ENCODE data around the gene ADAP1. TPM values are rescaled to one million over a fixed set of nuclear protein-coding genes. Genes with fewer than 3 reads are reported as not detected.

Gene ADAP1
- total RNA-seq, 1 experiment from 2014 or later, result 6.2 TPM

DNA sequence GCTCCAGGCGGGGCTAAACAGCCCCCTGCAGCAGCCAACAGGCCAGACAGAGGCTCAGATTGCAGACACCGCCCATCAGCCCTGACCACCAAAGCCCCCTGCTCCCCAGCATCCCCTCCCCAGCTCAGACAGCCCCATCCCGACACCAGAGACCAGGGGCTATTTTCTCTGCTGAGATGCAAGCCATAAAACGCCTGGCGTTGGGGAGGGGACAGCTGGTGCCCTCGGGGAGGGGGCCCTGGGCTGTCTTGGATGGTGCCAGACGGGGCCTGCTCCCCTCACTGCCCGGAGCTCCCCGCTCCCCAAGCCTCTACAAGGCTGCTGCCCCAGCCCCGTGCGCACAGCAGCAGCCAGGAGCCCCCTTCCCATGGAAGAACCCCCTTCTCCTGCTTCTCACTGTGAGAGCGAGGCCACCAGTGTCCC lies 46.3 kb downstream of the ADAP1 start:
- H3K9ac ChIP-seq (ENCODE audit: extremely low read depth, insufficient read length, low read length), result no peak overlapping the region
- H2BK5ac ChIP-seq (ENCODE audit: insufficient read length, low read length), result no peak overlapping the region
- H3K27me3 ChIP-seq (ENCODE audit: insufficient read depth, low read length), result no peaks in the 10 kb centered on the region; the same call in 1 of the 2 replicates
- no peak overlapping the region for H2AFZ ChIP-seq (ENCODE audit: low read length)
- H4K91ac ChIP-seq (ENCODE audit: insufficient read length, low read depth, low read length), result no peak overlapping the region
- H3K23ac ChIP-seq (ENCODE audit: insufficient read length, low read depth, low read length), result no peak overlapping the region
- no peak overlapping the region for H3K56ac ChIP-seq (ENCODE audit: insufficient read length, low read depth, low read length)
- no peaks in the 10 kb centered on the region for H3K9me3 ChIP-seq (ENCODE audit: control insufficient read depth, low read depth, low read length)
- no peak overlapping the region for H2BK120ac ChIP-seq (ENCODE audit: low read depth, low read length, poor library complexity, severe bottlenecking)
- peaks cover 26% of the 10 kb centered on the region for H3K27me3 Mint-ChIP-seq (ENCODE audit: low read depth)
- H3K18ac ChIP-seq (ENCODE audit: insufficient read length, low read depth, low read length), result no peak overlapping the region
- no peak overlapping the region for H2BK12ac ChIP-seq (ENCODE audit: insufficient read length, low read depth, low read length)
- no peak overlapping the region for H3K27ac Mint-ChIP-seq
- H4K5ac ChIP-seq (ENCODE audit: insufficient read length, low read depth, low read length), result no peak overlapping the region
- peak overlapping the region in 1 of 2 experiments; percentile 58; a peak in 1 of 5 replicates for H3K4me3 Mint-ChIP-seq
- no peak overlapping the region for H3K4ac ChIP-seq (ENCODE audit: low read depth, low read length)
- H3K14ac ChIP-seq (ENCODE audit: insufficient read depth, low read length), result no peak overlapping the region
- H3K27ac ChIP-seq (ENCODE audit: insufficient read length, low read depth, low read length), result no peak overlapping the region
- H4K8ac ChIP-seq (replicated peaks; ENCODE audit: insufficient read length, low read depth, low read length), result no peak overlapping the region
- H4K20me1 ChIP-seq (ENCODE audit: control insufficient read depth, insufficient read depth, insufficient read length), result no peaks in the 10 kb centered on the region
- H3K4me1 ChIP-seq (ENCODE audit: insufficient read depth, low read length), result no peaks in the 10 kb centered on the region; the same call in 1 of the 2 replicates
- 0 out of 4 replicates have a peak, but pooled peaks cover 0 to 5% of the 10 kb centered on the region in 2 experiments for H3K4me1 Mint-ChIP-seq
- WGBS (ENCODE audit: extremely low coverage, insufficient read length, low lambda C conversion rate), result no CpG with 5 or more reads among the region's 12 CpGs
- peaks cover 3% of the 10 kb centered on the region for H3K23me2 ChIP-seq (ENCODE audit: insufficient read length, low read depth, low read length, poor library complexity, severe bottlenecking)
- H3K79me2 ChIP-seq (ENCODE audit: insufficient read depth, low read length), result no peaks in the 10 kb centered on the region
- H3K79me1 ChIP-seq (ENCODE audit: insufficient read depth, low read depth, low read length, poor library complexity, severe bottlenecking), result no peaks in the 10 kb centered on the region
- H3T11ph ChIP-seq (ENCODE audit: low read length), result no peak overlapping the region
- TF ChIP-seq, protein P1, sequence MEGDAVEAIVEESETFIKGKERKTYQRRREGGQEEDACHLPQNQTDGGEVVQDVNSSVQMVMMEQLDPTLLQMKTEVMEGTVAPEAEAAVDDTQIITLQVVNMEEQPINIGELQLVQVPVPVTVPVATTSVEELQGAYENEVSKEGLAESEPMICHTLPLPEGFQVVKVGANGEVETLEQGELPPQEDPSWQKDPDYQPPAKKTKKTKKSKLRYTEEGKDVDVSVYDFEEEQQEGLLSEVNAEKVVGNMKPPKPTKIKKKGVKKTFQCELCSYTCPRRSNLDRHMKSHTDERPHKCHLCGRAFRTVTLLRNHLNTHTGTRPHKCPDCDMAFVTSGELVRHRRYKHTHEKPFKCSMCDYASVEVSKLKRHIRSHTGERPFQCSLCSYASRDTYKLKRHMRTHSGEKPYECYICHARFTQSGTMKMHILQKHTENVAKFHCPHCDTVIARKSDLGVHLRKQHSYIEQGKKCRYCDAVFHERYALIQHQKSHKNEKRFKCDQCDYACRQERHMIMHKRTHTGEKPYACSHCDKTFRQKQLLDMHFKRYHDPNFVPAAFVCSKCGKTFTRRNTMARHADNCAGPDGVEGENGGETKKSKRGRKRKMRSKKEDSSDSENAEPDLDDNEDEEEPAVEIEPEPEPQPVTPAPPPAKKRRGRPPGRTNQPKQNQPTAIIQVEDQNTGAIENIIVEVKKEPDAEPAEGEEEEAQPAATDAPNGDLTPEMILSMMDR (conservative IDR thresholded peaks at IDR 0.05), result no peak
- no peaks in the 10 kb centered on the region for H3K36me3 Mint-ChIP-seq (ENCODE audit: insufficient read depth in 1 of 3, low read depth in 3 of 3)
- no peak overlapping the region for H2BK20ac ChIP-seq (ENCODE audit: low read depth, low read length, poor library complexity, severe bottlenecking)
- no peak overlapping the region for H2AK5ac ChIP-seq (ENCODE audit: insufficient read length, low read length)
- no peak for DNase-seq
- H2BK15ac ChIP-seq (ENCODE audit: low read depth, low read length), result 0 out of 2 replicates have a peak overlapping the region, but pooled peaks have one; percentile 81
- H3K4me2 ChIP-seq (ENCODE audit: insufficient read depth, insufficient read length, low read length), result peak overlapping the region; percentile 32
- H3K9me3 Mint-ChIP-seq, result no peaks in the 10 kb centered on the region; a peak in 1 of 5 replicates

All from H9 (cell line).